Measurements from ENCODE around the gene RAB31.

RAB31 gene

GRCh38 chr18:9824952-9825371, 116.9 kb downstream of the RAB31 start:
- no peak overlapping the region for H3K4me3 ChIP-seq (ENCODE audit: low read depth, low read length)
- peak overlapping the region; percentile 29 for H3K27ac ChIP-seq
- H3K9ac ChIP-seq, result no peak overlapping the region

DNA sequence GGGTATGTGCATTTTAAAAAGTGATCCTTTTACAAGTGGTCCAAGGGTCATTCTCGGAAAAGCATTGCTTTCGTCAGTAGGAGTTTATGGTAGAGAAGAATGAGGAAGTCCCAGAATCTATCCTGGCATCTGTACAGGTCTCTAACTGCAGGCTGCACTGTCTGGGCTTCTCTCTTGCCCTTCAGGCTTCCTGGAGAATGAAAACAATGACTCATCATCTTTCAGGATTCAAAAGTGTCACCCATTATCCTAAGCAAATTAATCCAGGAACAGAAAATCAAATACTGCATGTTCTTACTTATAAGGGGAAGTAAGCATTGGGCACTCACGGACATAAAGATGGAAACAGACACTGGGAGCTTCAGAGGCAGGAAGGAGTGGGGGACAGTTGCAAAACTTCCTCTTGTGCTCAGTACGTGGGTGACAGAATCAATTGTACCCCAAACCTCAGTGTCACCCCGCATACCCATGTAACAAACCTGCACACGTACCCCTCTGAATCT, 117.5 kb downstream of the RAB31 start:
- TF ChIP-seq CTCF (IDR thresholded peaks at IDR 0.05), result no peak
- Histone ChIP-seq H3K36me3 (ENCODE audit: control insufficient read depth, insufficient read depth, low read length) (no peaks in the 10 kb centered on the region), H3K27me3 (ENCODE audit: control insufficient read depth, insufficient read depth, low read length) (no peaks in the 10 kb centered on the region), H3K4me2 (ENCODE audit: low read length) (peak overlapping the region; percentile 66), H3K79me2 (no peaks in the 10 kb centered on the region), H3K27ac (peak overlapping the region; percentile 29), H3K4me1 (peaks cover 16% of the 10 kb centered on the region), H3K9ac (no peak overlapping the region), H3K4me3 (ENCODE audit: low read depth, low read length) (peak overlapping the region; percentile 30), H3K9me3 (ENCODE audit: control insufficient read depth, low read length) (no peaks in the 10 kb centered on the region), H2AFZ (peak overlapping the region; percentile 34)

More at GRCh38 chr18:9824952-9825371, 116.9 kb downstream of the RAB31 start:
- Histone ChIP-seq H2AFZ (peak overlapping the region; percentile 34), H3K36me3 (ENCODE audit: control insufficient read depth, insufficient read depth, low read length) (no peaks in the 10 kb centered on the region), H3K27me3 (ENCODE audit: control insufficient read depth, insufficient read depth, low read length) (no peaks in the 10 kb centered on the region), H3K4me2 (ENCODE audit: low read length) (peak overlapping the region; percentile 66), H3K9me3 (ENCODE audit: control insufficient read depth, low read length) (no peaks in the 10 kb centered on the region), H3K79me2 (no peaks in the 10 kb centered on the region), H3K4me1 (peaks cover 16% of the 10 kb centered on the region)
- TF ChIP-seq CTCF (IDR thresholded peaks at IDR 0.05), result no peak

GRCh38 chr18:9826685-9827084, 118.6 kb downstream of the RAB31 start:
- TF ChIP-seq CTCF (IDR thresholded peaks at IDR 0.05), result no peak
- H3K4me3 ChIP-seq (ENCODE audit: low read depth, low read length), result no peak overlapping the region
- no peaks in the 10 kb centered on the region for H3K9me3 ChIP-seq (ENCODE audit: control insufficient read depth, low read length)
- H3K4me1 ChIP-seq, result peaks cover 16% of the 10 kb centered on the region
- no peaks in the 10 kb centered on the region for H3K79me2 ChIP-seq
- no peak overlapping the region for H2AFZ ChIP-seq
- no peak overlapping the region for H3K4me2 ChIP-seq (ENCODE audit: low read length)
- no peaks in the 10 kb centered on the region for H3K36me3 ChIP-seq (ENCODE audit: control insufficient read depth, insufficient read depth, low read length)
- H3K27me3 ChIP-seq (ENCODE audit: control insufficient read depth, insufficient read depth, low read length), result no peaks in the 10 kb centered on the region
- H3K27ac ChIP-seq, result no peak overlapping the region
- no peak overlapping the region for H3K9ac ChIP-seq

- Histone ChIP-seq H3K36me3 (ENCODE audit: control insufficient read depth, insufficient read depth, low read length) (no peaks in the 10 kb centered on the region), H3K4me2 (ENCODE audit: low read length) (no peak overlapping the region), H3K9ac (no peak overlapping the region), H3K27me3 (ENCODE audit: control insufficient read depth, insufficient read depth, low read length) (no peaks in the 10 kb centered on the region), H3K4me3 (ENCODE audit: low read depth, low read length) (no peak overlapping the region), H3K9me3 (ENCODE audit: control insufficient read depth, low read length) (no peaks in the 10 kb centered on the region), H3K79me2 (no peaks in the 10 kb centered on the region), H3K27ac (no peak overlapping the region), H3K4me1 (peaks cover 16% of the 10 kb centered on the region), H2AFZ (no peak overlapping the region)
- TF ChIP-seq CTCF (IDR thresholded peaks at IDR 0.05), result no peak
These were observed 119.2 kb downstream of the RAB31 start for GRCh38 chr18:9827211-9827792.
